ENCODE data around the gene CACNA1G. TPM values are rescaled to one million over a fixed set of nuclear protein-coding genes. Genes with fewer than 3 reads are reported as not detected.

Gene CACNA1G
- total and polyA plus RNA-seq, 9 of the 15 experiments (the other 6 are each of a cell fraction or from before 2014, with no cell fraction given): 0.01 TPM; not detected in 8

GRCh38 chr17:50587571-50587970 is 27.1 kb downstream of the CACNA1G start (continued):
- TF ChIP-seq CREB5 (CRISPR knock-in tag; IDR thresholded peaks at IDR 0.05): no peak

DNA sequence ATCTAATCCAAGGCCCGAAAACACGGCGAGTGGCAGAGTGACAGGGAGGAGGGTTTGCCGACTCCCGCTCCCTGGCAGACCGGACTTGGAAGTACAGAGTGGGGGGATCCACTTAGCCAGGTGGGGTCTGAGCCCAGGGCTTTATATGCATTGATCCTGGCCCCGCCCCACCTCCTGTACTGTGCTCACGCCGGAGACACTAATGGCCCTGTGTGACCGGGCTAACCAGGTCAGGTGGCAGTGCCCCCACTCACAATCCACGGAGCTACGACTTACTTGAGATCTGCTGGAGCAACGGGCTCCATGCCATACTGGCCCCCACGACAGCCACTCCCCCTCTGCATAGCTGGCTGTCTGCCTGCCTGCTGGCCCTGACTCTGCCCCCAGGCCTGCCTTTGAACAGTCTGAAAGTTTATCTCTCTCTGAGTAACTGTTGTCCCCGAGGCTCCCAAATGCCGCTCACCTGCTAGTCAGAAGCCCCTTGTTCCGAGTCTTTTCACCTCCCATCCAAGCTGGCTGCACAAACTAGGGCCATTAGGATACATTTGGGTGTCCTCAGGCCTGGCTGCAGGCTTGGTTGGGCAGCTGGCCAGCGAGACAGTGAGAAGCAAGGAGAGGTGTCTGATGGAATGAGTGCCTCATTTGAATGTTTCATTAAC is 28.0 kb downstream of the CACNA1G start:
- Histone ChIP-seq H4K20me1 (replicated peaks; ENCODE audit: control insufficient read depth, insufficient read depth, low read length) (peaks cover 4% of the 10 kb centered on the region), H3K4me1 (replicated peaks in 1 of 2; ENCODE audit: control insufficient read depth in 2 of 2, insufficient read depth in 2 of 2, low read length in 2 of 2) (peaks cover 0 to 11% of the 10 kb centered on the region in 2 experiments; a peak in 2 of 5 replicates), H3K36me3 (ENCODE audit: control insufficient read depth, insufficient read depth, low read length) (no peaks in the 10 kb centered on the region), H3K79me2 (ENCODE audit: control insufficient read depth, insufficient read depth, low read length) (no peaks in the 10 kb centered on the region), H3K4me3 (no peak overlapping the region), H3K9me3 (replicated peaks; ENCODE audit: control insufficient read depth, insufficient read depth, low read depth, low read length) (no peaks in the 10 kb centered on the region), H2AFZ (ENCODE audit: low read depth, low read length) (no peak overlapping the region), H3K27ac (ENCODE audit: extremely low read depth, low read depth, low read length) (no peak overlapping the region), H3K9me1 (ENCODE audit: control insufficient read depth, insufficient read depth, low read length) (no peaks in the 10 kb centered on the region), H3K9ac (ENCODE audit: insufficient read depth in 1 of 2, low read depth in 2 of 2, low read length in 2 of 2) (0 out of 4 replicates have a peak overlapping the region, but pooled peaks of 1 of the 2 experiments have one; percentile 45), H3K27me3 (ENCODE audit: control insufficient read depth in 2 of 2, insufficient read depth in 2 of 2, low read length in 2 of 2) (peaks cover 39 to 90% of the 10 kb centered on the region in 2 experiments; a peak in 4 of 5 replicates), H3K4me2 (ENCODE audit: insufficient read depth, low read length) (no peak overlapping the region)
- TF ChIP-seq, protein P1, sequence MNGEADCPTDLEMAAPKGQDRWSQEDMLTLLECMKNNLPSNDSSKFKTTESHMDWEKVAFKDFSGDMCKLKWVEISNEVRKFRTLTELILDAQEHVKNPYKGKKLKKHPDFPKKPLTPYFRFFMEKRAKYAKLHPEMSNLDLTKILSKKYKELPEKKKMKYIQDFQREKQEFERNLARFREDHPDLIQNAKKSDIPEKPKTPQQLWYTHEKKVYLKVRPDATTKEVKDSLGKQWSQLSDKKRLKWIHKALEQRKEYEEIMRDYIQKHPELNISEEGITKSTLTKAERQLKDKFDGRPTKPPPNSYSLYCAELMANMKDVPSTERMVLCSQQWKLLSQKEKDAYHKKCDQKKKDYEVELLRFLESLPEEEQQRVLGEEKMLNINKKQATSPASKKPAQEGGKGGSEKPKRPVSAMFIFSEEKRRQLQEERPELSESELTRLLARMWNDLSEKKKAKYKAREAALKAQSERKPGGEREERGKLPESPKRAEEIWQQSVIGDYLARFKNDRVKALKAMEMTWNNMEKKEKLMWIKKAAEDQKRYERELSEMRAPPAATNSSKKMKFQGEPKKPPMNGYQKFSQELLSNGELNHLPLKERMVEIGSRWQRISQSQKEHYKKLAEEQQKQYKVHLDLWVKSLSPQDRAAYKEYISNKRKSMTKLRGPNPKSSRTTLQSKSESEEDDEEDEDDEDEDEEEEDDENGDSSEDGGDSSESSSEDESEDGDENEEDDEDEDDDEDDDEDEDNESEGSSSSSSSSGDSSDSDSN (IDR thresholded peaks at IDR 0.05; ENCODE audit: borderline replicate concordance in 1 of 2, low read depth in 2 of 2, low read length in 2 of 2): no peak
- TF ChIP-seq FOXJ3 (CRISPR knock-in tag; IDR thresholded peaks at IDR 0.05) (no peak), ZNF3 (CRISPR knock-in tag; IDR thresholded peaks at IDR 0.05) (no peak), ZKSCAN1 (IDR thresholded peaks at IDR 0.05; ENCODE audit: low read depth, low read length) (no peak), CBX1 (IDR thresholded peaks at IDR 0.05; ENCODE audit: low read depth) (no peak), ZNF707 (CRISPR knock-in tag; conservative IDR thresholded peaks at IDR 0.05) (no peak)
- WGBS (ENCODE audit: insufficient coverage, low coverage, missing lambda C conversion rate): 12% methylated on average over 15 of the region's 18 CpGs
- DNase-seq (ENCODE audit: extremely low read depth in 1 of 4, low spot score in 3 of 4): no peak
- in situ Hi-C loops (cut with MboI) (no loop called here), intact Hi-C loops (cut with micrococcal nuclease) (no loop called here)
- no peak for FAIRE-seq
- ATAC-seq: no peak
- CTCF ChIA-PET (ENCODE audit: low intra/inter-chr PET ratio): no interaction called here
- POLR2A ChIA-PET: no interaction called here
- BruUV-seq (replicated peaks): no TSS peak
